Neural cell (in vitro differentiated cells): ENCODE data around the gene CEACAM5. TPM values are rescaled to one million over a fixed set of nuclear protein-coding genes. Genes with fewer than 3 reads are reported as not detected.

Source experiments
- H2AFZ ChIP-seq: fragments of 200-600, 300-800 bp; sonication (generic), shearing (Covaris generic); 2 replicates; pipeline ENCODE4 v1.6.0; 2014; ENCODE audit warnings: low read depth, mild to moderate bottlenecking, antibody characterized with exemption, low read length, moderate library complexity
- H3F3A ChIP-seq: fragments of 200-600 bp; shearing (Covaris generic); 2 replicates; pipeline ENCODE4 v1.6.1; 2016; ENCODE audit warnings: mild to moderate bottlenecking, moderate library complexity, mixed read lengths, antibody characterized with exemption, low read length; ENCODE audit not compliant: insufficient read depth, poor library complexity, severe bottlenecking
- H3K27ac ChIP-seq: fragments of 200-600, 300-800 bp; sonication (generic), shearing (Covaris generic); 2 replicates; pipeline ENCODE4 v1.5.1; 2014; ENCODE audit warnings: mild to moderate bottlenecking, low read length, moderate library complexity
- H3K27me3 ChIP-seq: fragments of 300-800, 200-600 bp; sonication (generic), shearing (Covaris generic); 2 replicates; pipeline ENCODE4 v1.6.0; 2014; ENCODE audit warnings: mild to moderate bottlenecking, low read depth, low read length, moderate library complexity; ENCODE audit not compliant: insufficient read depth
- H3K36me3 ChIP-seq: fragments of 300-800, 200-600 bp; sonication (generic), shearing (Covaris generic); 2 replicates; pipeline ENCODE4 v1.5.1; 2014; ENCODE audit warnings: mild to moderate bottlenecking, antibody characterized with exemption, low read length, moderate library complexity; ENCODE audit not compliant: insufficient read depth
- H3K4me2 ChIP-seq: fragments of 300-800, 200-600 bp; sonication (generic), shearing (Covaris generic); 2 replicates; pipeline ENCODE4 v1.6.0; 2014; ENCODE audit warnings: mild to moderate bottlenecking, low read length
- H3K4me3 ChIP-seq: fragments of 300-800, 200-600 bp; sonication (generic), shearing (Covaris generic); 2 replicates; pipeline ENCODE4 v1.5.1; 2014; ENCODE audit warnings: mild to moderate bottlenecking, low read length, moderate library complexity
- H3K79me2 ChIP-seq: fragments of 200-600 bp; shearing (Covaris generic); replicated peaks from 2 replicates; pipeline ENCODE4 v1.6.0; 2014; ENCODE audit warnings: mild to moderate bottlenecking, low read length, moderate library complexity; ENCODE audit not compliant: insufficient read depth
- H3K9ac ChIP-seq: fragments of 300-800, 200-600 bp; sonication (generic), shearing (Covaris generic); 2 replicates; pipeline ENCODE4 v1.6.1; 2016; ENCODE audit warnings: mild to moderate bottlenecking, low read length, mixed read lengths
- H3K9me2 ChIP-seq: fragments of 200-600 bp; shearing (Covaris generic); 2 replicates; pipeline ENCODE4 v1.6.1; 2016; ENCODE audit warnings: mild to moderate bottlenecking, low read length, mixed read lengths; ENCODE audit not compliant: insufficient read depth
- H3K9me3 ChIP-seq: fragments of 200-600, 300-800 bp; sonication (generic), shearing (Covaris generic); 2 replicates; pipeline ENCODE4 v1.6.1; 2016; ENCODE audit warnings: mild to moderate bottlenecking, mixed run types, low read length, moderate library complexity, mixed read lengths
- H4K20me1 ChIP-seq: fragments of 200-600 bp; shearing (Covaris generic); 2 replicates; pipeline ENCODE4 v1.6.1; 2016; ENCODE audit warnings: mild to moderate bottlenecking, mixed run types; ENCODE audit not compliant: insufficient read depth
- EP300 ChIP-seq: fragments of 450-650 bp; conservative IDR thresholded peaks from 2 replicates; pipeline ENCODE4 v1.6.1; 2014; ENCODE audit warnings: antibody characterized with exemption, mild to moderate bottlenecking, moderate library complexity; ENCODE audit not compliant: poor library complexity, severe bottlenecking
- EZH2 ChIP-seq: fragments of 200-600, 300-800 bp; shearing (Covaris generic), sonication (generic); IDR thresholded peaks from 2 replicates; pipeline ENCODE4 v1.6.1; 2014; ENCODE audit warnings: antibody characterized with exemption, low read length, borderline replicate concordance, mild to moderate bottlenecking; ENCODE audit not compliant: insufficient read depth, poor library complexity, severe bottlenecking
- MXI1 ChIP-seq: fragments of 450-650 bp; conservative IDR thresholded peaks from 2 replicates; pipeline ENCODE4 v1.6.1; 2014; ENCODE audit warnings: antibody characterized with exemption, mild to moderate bottlenecking; ENCODE audit not compliant: poor library complexity, severe bottlenecking
- POLR2AphosphoS5 ChIP-seq: IDR thresholded peaks from 2 replicates; pipeline ENCODE4 v1.6.1; 2012
- RAD21 ChIP-seq: fragments of 450-650 bp; conservative IDR thresholded peaks from 2 replicates; pipeline ENCODE4 v1.6.1; 2014; ENCODE audit warnings: antibody characterized with exemption, mild to moderate bottlenecking, moderate library complexity
- REST ChIP-seq: IDR thresholded peaks from 2 replicates; pipeline ENCODE4 v1.6.1; 2012; ENCODE audit warnings: borderline replicate concordance
- SMC3 ChIP-seq: fragments of 450-650 bp; conservative IDR thresholded peaks from 2 replicates; pipeline ENCODE4 v1.6.1; 2014; ENCODE audit warnings: antibody characterized with exemption, mild to moderate bottlenecking, moderate library complexity; ENCODE audit not compliant: poor library complexity
- TAF1 ChIP-seq: IDR thresholded peaks from 2 replicates; pipeline ENCODE4 v1.6.1; 2012; ENCODE audit warnings: low read depth
- polyA plus RNA-seq: library from polyadenylated mRNA; depleted of rRNA; stranded (reverse); fragments of >200 nt; gene quantifications from 2 replicates; pipeline ENCODE4 v1.2.3, GENCODE V29; 2014
- TF ChIP-seq, protein P1 (sequence below): fragments of 450-650 bp; IDR thresholded peaks from 2 replicates; pipeline ENCODE4 v1.5.1; 2014; ENCODE audit warnings: antibody characterized with exemption, mild to moderate bottlenecking, moderate library complexity; ENCODE audit not compliant: poor library complexity, severe bottlenecking

CEACAM5 gene
- polyA plus RNA-seq, 1 donor from 2014 or later: not detected

- H3K79me2 ChIP-seq: no peaks in the 10 kb centered on the region
- H3K27ac ChIP-seq: no peak overlapping the region
- H2AFZ ChIP-seq: no peak overlapping the region
- H3K9me2 ChIP-seq: no peaks in the 10 kb centered on the region
- H3K27me3 ChIP-seq: no peaks in the 10 kb centered on the region
- no peaks in the 10 kb centered on the region for H4K20me1 ChIP-seq
- H3F3A ChIP-seq: no peaks in the 10 kb centered on the region
- H3K9ac ChIP-seq: no peak overlapping the region
- H3K4me3 ChIP-seq: no peak overlapping the region
- H3K4me2 ChIP-seq: no peak overlapping the region
- no peaks in the 10 kb centered on the region for H3K9me3 ChIP-seq
- H3K36me3 ChIP-seq: no peaks in the 10 kb centered on the region
- TF ChIP-seq RAD21 (no peak), EZH2 (no peak), REST (no peak), EP300 (no peak), SMC3 (no peak), TAF1 (no peak), POLR2AphosphoS5 (no peak), MXI1 (no peak)
- TF ChIP-seq, protein P1, sequence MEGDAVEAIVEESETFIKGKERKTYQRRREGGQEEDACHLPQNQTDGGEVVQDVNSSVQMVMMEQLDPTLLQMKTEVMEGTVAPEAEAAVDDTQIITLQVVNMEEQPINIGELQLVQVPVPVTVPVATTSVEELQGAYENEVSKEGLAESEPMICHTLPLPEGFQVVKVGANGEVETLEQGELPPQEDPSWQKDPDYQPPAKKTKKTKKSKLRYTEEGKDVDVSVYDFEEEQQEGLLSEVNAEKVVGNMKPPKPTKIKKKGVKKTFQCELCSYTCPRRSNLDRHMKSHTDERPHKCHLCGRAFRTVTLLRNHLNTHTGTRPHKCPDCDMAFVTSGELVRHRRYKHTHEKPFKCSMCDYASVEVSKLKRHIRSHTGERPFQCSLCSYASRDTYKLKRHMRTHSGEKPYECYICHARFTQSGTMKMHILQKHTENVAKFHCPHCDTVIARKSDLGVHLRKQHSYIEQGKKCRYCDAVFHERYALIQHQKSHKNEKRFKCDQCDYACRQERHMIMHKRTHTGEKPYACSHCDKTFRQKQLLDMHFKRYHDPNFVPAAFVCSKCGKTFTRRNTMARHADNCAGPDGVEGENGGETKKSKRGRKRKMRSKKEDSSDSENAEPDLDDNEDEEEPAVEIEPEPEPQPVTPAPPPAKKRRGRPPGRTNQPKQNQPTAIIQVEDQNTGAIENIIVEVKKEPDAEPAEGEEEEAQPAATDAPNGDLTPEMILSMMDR: no peak
Observed at GRCh38 chr19:41705393-41706174, 2.8 kb upstream of the CEACAM5 start.

GRCh38 chr19:41706741-41707501 is 1.5 kb upstream of the CEACAM5 start:
- H3K27me3 ChIP-seq: no peaks in the 10 kb centered on the region

More at GRCh38 chr19:41706741-41707501, 1.5 kb upstream of the CEACAM5 start:
- Histone ChIP-seq H3K36me3 (no peaks in the 10 kb centered on the region), H3K9me3 (no peaks in the 10 kb centered on the region), H3K27ac (no peak overlapping the region), H3K4me2 (no peak overlapping the region), H3K4me3 (no peak overlapping the region), H3F3A (no peaks in the 10 kb centered on the region), H3K9me2 (no peaks in the 10 kb centered on the region), H3K9ac (no peak overlapping the region), H2AFZ (no peak overlapping the region), H4K20me1 (no peaks in the 10 kb centered on the region), H3K79me2 (no peaks in the 10 kb centered on the region)
- TF ChIP-seq EP300 (no peak), POLR2AphosphoS5 (no peak), REST (no peak), EZH2 (no peak), SMC3 (no peak), RAD21 (no peak), MXI1 (no peak), TAF1 (no peak)
- TF ChIP-seq, protein P1: no peak
